Glutamatergic neuron (in vitro differentiated cells): ENCODE data around the gene KIAA1549. TPM values are rescaled to one million over a fixed set of nuclear protein-coding genes. Genes with fewer than 3 reads are reported as not detected.

ENCODE experiments used
- DNase-seq: peaks from one replicate; pipeline ENCODE4 v3.0.0; 2022
- H3K27ac Mint-ChIP-seq: one replicate; pipeline ENCODE4 v1.8.0; 2020; ENCODE audit warnings: mild to moderate bottlenecking, mixed read lengths, inconsistent platforms; ENCODE audit not compliant: unreplicated experiment
- H3K27me3 Mint-ChIP-seq: one replicate; pipeline ENCODE4 v1.8.0; 2020; ENCODE audit warnings: mild to moderate bottlenecking, moderate library complexity, mixed read lengths, inconsistent platforms; ENCODE audit not compliant: unreplicated experiment
- H3K36me3 Mint-ChIP-seq: one replicate; pipeline ENCODE4 v1.8.0; 2020; ENCODE audit warnings: mild to moderate bottlenecking, mixed read lengths, inconsistent platforms; ENCODE audit not compliant: unreplicated experiment
- H3K4me1 Mint-ChIP-seq: one replicate; pipeline ENCODE4 v1.8.0; 2020; ENCODE audit warnings: mild to moderate bottlenecking, low read depth, mixed read lengths, inconsistent platforms; ENCODE audit not compliant: unreplicated experiment
- H3K4me3 Mint-ChIP-seq: one replicate; pipeline ENCODE4 v1.8.0; 2020; ENCODE audit warnings: mild to moderate bottlenecking, mixed read lengths, inconsistent platforms; ENCODE audit not compliant: unreplicated experiment
- H3K9me3 Mint-ChIP-seq: one replicate; pipeline ENCODE4 v1.8.0; 2020; ENCODE audit warnings: mild to moderate bottlenecking, moderate library complexity, mixed read lengths, inconsistent platforms; ENCODE audit not compliant: unreplicated experiment
- total RNA-seq: library from RNA; stranded (reverse); fragmentation: NEBNext Ultra II Directional; extraction: Animal tissue kit (Norgen Biotek cat#: 25700); gene quantifications from one replicate; pipeline ENCODE4 v1.2.1, GENCODE V29; 2021; ENCODE audit not compliant: unreplicated experiment
- TF ChIP-seq, protein P1 (sequence below): fragments of 200-600 bp; sonication (generic); IDR thresholded peaks from one replicate; pipeline ENCODE4 v1.5.0; 2021; ENCODE audit not compliant: partially characterized antibody, unreplicated experiment

KIAA1549 gene
- total RNA-seq, 1 donor from 2014 or later, result 40.2 TPM

GRCh38 chr7:138902161-138902560, 79.0 kb downstream of the KIAA1549 start:
- H3K36me3 Mint-ChIP-seq, result peaks cover 5% of the 10 kb centered on the region
- no peak overlapping the region for H3K4me3 Mint-ChIP-seq
- DNase-seq, result no peak
- TF ChIP-seq, protein P1, sequence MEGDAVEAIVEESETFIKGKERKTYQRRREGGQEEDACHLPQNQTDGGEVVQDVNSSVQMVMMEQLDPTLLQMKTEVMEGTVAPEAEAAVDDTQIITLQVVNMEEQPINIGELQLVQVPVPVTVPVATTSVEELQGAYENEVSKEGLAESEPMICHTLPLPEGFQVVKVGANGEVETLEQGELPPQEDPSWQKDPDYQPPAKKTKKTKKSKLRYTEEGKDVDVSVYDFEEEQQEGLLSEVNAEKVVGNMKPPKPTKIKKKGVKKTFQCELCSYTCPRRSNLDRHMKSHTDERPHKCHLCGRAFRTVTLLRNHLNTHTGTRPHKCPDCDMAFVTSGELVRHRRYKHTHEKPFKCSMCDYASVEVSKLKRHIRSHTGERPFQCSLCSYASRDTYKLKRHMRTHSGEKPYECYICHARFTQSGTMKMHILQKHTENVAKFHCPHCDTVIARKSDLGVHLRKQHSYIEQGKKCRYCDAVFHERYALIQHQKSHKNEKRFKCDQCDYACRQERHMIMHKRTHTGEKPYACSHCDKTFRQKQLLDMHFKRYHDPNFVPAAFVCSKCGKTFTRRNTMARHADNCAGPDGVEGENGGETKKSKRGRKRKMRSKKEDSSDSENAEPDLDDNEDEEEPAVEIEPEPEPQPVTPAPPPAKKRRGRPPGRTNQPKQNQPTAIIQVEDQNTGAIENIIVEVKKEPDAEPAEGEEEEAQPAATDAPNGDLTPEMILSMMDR, result no peak
- H3K4me1 Mint-ChIP-seq, result peaks cover 3% of the 10 kb centered on the region
- no peak overlapping the region for H3K27ac Mint-ChIP-seq
- H3K9me3 Mint-ChIP-seq, result peaks cover 3% of the 10 kb centered on the region
- peaks cover 4% of the 10 kb centered on the region for H3K27me3 Mint-ChIP-seq

- Mint-ChIP-seq H3K9me3 (peaks cover 3% of the 10 kb centered on the region), H3K4me3 (no peak overlapping the region), H3K4me1 (peaks cover 2% of the 10 kb centered on the region), H3K27ac (peak overlapping the region; percentile 66), H3K36me3 (peaks cover 5% of the 10 kb centered on the region), H3K27me3 (peaks cover 4% of the 10 kb centered on the region)
- TF ChIP-seq, protein P1, result no peak
- no peak for DNase-seq
Measured at GRCh38 chr7:138900035-138900828, 81.0 kb downstream of the KIAA1549 start.

- Mint-ChIP-seq H3K4me3 (no peak overlapping the region), H3K9me3 (peaks cover 5% of the 10 kb centered on the region), H3K27me3 (peaks cover 4% of the 10 kb centered on the region), H3K4me1 (peaks cover 2% of the 10 kb centered on the region), H3K27ac (no peak overlapping the region), H3K36me3 (peaks cover 11% of the 10 kb centered on the region)
- TF ChIP-seq, protein P1, result no peak
- DNase-seq, result no peak
Measured at GRCh38 chr7:138898802-138899201, 82.4 kb downstream of the KIAA1549 start.

- Mint-ChIP-seq H3K27ac (no peak overlapping the region), H3K4me1 (peaks cover 2% of the 10 kb centered on the region), H3K36me3 (peaks cover 11% of the 10 kb centered on the region), H3K4me3 (no peak overlapping the region), H3K9me3 (peaks cover 5% of the 10 kb centered on the region), H3K27me3 (peaks cover 4% of the 10 kb centered on the region)
- TF ChIP-seq, protein P1, result no peak
- DNase-seq, result no peak
Measured at GRCh38 chr7:138898255-138898654, 82.9 kb downstream of the KIAA1549 start.

- Mint-ChIP-seq H3K4me3 (no peak overlapping the region), H3K27me3 (peaks cover 5% of the 10 kb centered on the region), H3K36me3 (peaks cover 11% of the 10 kb centered on the region), H3K27ac (no peak overlapping the region), H3K9me3 (peaks cover 8% of the 10 kb centered on the region), H3K4me1 (peaks cover 18% of the 10 kb centered on the region)
- DNase-seq, result no peak
- TF ChIP-seq, protein P1, result no peak
Measured at GRCh38 chr7:138895679-138896078, 85.5 kb downstream of the KIAA1549 start.
